Measurements from ENCODE around the gene AEBP1.

DNA sequence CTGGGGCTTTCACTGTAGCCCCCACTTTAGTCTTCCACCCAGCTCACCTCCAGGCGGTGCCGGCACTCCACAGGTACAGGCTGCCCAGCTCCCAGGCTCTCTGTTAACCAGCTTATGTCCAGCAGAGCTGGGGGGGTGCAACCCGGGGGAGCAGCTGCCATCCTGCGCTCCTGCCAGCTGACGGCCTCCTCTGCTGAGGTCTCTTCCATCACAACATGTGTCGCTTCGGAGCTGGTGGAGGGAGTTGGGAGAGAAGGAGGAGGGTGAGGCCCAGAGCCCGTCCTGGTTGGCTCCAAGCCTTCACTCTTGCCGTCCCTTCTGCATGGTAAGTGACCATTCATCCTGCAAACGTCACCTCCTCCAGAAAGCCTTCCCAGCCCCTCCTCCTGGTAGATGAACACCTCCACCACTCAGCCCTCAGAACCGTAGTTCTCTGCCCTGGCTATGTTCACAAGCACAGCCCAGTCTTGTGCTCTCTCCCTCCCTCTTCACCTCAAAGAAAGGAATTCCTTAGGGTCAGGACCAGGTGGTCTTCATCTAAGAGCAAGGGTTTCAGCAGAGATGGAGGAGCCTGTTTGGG lies 23.4 kb upstream of the AEBP1 start:
- TF ChIP-seq FOXP2 (optimal IDR thresholded peaks at IDR 0.05; ENCODE audit: control extremely low read depth, extremely low read length, insufficient read depth) (no peak), EZH2 (IDR thresholded peaks at IDR 0.05) (no peak), POLR2AphosphoS5 (IDR thresholded peaks at IDR 0.05; ENCODE audit: borderline replicate concordance, low read depth, low read length) (no peak)
